ENCODE measurements around the gene WDR27.

Gene WDR27

DNA sequence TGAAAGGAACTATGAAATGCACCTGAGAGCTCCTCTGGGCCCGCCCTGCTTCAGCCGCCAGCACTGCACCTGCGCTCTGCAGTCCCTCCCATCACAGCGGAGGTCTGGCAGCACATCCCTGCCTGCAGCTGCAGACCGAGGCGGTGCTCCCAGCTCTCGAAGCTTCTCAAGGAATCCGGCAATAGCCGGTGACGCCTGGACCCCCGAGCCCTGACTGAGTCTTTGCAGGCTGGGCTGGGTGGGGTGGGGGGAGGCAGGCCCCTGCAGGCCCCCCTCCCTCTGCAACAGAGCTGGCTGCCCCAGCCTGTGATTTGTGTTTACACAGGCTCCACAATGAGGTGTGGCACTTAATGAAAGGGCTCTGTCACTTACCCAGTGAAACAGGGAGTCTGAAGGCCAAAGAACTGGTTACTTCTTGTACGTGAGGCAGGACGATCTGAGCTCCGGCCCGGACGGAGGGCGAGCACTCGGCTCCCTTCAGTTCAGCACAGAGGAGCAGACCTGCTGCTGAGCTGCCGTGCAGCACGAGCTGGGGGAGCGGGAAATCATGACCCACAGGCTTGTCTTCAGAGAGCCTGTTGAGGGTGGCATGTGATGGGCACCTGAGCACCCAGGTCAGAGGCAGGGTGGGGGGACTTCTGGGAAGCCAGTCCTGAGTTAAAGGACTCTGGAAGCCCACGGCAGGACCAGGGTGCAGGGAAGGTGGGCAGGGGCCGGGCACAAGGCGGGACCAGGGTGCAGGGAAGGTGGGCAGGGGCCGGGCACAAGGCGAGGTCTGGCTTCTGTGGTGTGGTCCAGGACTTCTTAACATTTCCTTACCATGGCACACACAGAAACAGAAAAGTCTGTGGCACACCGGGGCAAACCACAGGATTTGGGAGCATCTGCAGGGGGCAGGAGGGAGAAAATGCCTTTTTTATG lies 255.9 kb downstream of the WDR27 start:
- no peak overlapping the region for H3K9ac ChIP-seq (ENCODE audit: low read length)
- no peak overlapping the region for H3K4me2 ChIP-seq (ENCODE audit: low read depth, low read length)
- H3K4me3 ChIP-seq (ENCODE audit: low read length) = no peak overlapping the region
- no peak overlapping the region for H2AFZ ChIP-seq (ENCODE audit: low read length)
- no peaks in the 10 kb centered on the region for H3K9me2 ChIP-seq (replicated peaks; ENCODE audit: insufficient read depth, low read length)
- no peaks in the 10 kb centered on the region for H3K36me3 ChIP-seq (replicated peaks; ENCODE audit: insufficient read depth, low read length)
- no peaks in the 10 kb centered on the region for H3K9me3 ChIP-seq (replicated peaks; ENCODE audit: insufficient read depth, low read length)
- DNase-seq = no peak
- H3F3A ChIP-seq (ENCODE audit: insufficient read depth, low read length) = no peaks in the 10 kb centered on the region
- no peaks in the 10 kb centered on the region for H4K20me1 ChIP-seq (ENCODE audit: insufficient read depth, low read length)
- H3K79me2 ChIP-seq (ENCODE audit: low read length) = no peaks in the 10 kb centered on the region
- no peaks in the 10 kb centered on the region for H3K27me3 ChIP-seq (replicated peaks; ENCODE audit: insufficient read depth, low read length)
- H3K4me1 ChIP-seq (ENCODE audit: low read length) = no peaks in the 10 kb centered on the region
- TF ChIP-seq EZH2phosphoT487 (IDR thresholded peaks at IDR 0.05; ENCODE audit: low read length) (no peak), EZH2 (optimal IDR thresholded peaks at IDR 0.05; ENCODE audit: low read depth, low read length) (no peak)
- TF ChIP-seq, protein P1, sequence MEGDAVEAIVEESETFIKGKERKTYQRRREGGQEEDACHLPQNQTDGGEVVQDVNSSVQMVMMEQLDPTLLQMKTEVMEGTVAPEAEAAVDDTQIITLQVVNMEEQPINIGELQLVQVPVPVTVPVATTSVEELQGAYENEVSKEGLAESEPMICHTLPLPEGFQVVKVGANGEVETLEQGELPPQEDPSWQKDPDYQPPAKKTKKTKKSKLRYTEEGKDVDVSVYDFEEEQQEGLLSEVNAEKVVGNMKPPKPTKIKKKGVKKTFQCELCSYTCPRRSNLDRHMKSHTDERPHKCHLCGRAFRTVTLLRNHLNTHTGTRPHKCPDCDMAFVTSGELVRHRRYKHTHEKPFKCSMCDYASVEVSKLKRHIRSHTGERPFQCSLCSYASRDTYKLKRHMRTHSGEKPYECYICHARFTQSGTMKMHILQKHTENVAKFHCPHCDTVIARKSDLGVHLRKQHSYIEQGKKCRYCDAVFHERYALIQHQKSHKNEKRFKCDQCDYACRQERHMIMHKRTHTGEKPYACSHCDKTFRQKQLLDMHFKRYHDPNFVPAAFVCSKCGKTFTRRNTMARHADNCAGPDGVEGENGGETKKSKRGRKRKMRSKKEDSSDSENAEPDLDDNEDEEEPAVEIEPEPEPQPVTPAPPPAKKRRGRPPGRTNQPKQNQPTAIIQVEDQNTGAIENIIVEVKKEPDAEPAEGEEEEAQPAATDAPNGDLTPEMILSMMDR (IDR thresholded peaks at IDR 0.05; ENCODE audit: low read length) = no peak
- no peak overlapping the region for H3K27ac ChIP-seq (ENCODE audit: low read length)

GRCh38 chr6:169445227-169445626 lies 256.6 kb downstream of the WDR27 start:
- Histone ChIP-seq H3K9me3 (replicated peaks; ENCODE audit: insufficient read depth, low read length) (no peaks in the 10 kb centered on the region), H3K79me2 (ENCODE audit: low read length) (no peaks in the 10 kb centered on the region), H3K4me1 (ENCODE audit: low read length) (no peaks in the 10 kb centered on the region), H3K4me2 (ENCODE audit: low read depth, low read length) (no peak overlapping the region), H3F3A (ENCODE audit: insufficient read depth, low read length) (no peaks in the 10 kb centered on the region), H3K9me2 (replicated peaks; ENCODE audit: insufficient read depth, low read length) (no peaks in the 10 kb centered on the region), H3K27me3 (replicated peaks; ENCODE audit: insufficient read depth, low read length) (no peaks in the 10 kb centered on the region), H4K20me1 (ENCODE audit: insufficient read depth, low read length) (no peaks in the 10 kb centered on the region), H3K4me3 (ENCODE audit: low read length) (no peak overlapping the region), H3K27ac (ENCODE audit: low read length) (no peak overlapping the region), H3K36me3 (replicated peaks; ENCODE audit: insufficient read depth, low read length) (no peaks in the 10 kb centered on the region), H3K9ac (ENCODE audit: low read length) (no peak overlapping the region), H2AFZ (ENCODE audit: low read length) (no peak overlapping the region)
- no peak for DNase-seq
- TF ChIP-seq EZH2phosphoT487 (IDR thresholded peaks at IDR 0.05; ENCODE audit: low read length) (no peak), EZH2 (optimal IDR thresholded peaks at IDR 0.05; ENCODE audit: low read depth, low read length) (no peak)
- TF ChIP-seq, protein P1 (IDR thresholded peaks at IDR 0.05; ENCODE audit: low read length) = no peak

DNA sequence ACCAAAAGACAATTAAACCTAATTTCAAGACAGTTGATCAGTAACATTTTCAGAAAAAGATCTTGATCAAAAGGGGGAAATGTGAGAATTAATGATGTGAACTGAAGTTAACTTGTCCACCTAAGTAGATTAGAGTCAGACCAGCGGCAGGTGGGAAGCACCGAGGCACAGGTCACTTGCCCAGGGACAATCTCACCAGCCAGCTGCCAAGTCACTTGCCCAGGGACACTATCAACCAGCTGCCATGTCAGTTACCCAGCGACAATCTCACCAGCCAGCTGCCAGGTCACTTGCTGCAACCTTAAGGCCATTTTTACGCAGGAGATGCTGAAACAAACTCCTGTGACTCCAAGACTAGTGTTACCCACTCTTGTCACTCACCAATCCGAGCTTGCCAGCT lies 260.5 kb downstream of the WDR27 start:
- Histone ChIP-seq H3K4me3 (ENCODE audit: low read length) (no peak overlapping the region), H4K20me1 (ENCODE audit: insufficient read depth, low read length) (no peaks in the 10 kb centered on the region), H3K4me1 (ENCODE audit: low read length) (no peaks in the 10 kb centered on the region), H3K27ac (ENCODE audit: low read length) (no peak overlapping the region), H3K9ac (ENCODE audit: low read length) (no peak overlapping the region), H3K79me2 (ENCODE audit: low read length) (no peaks in the 10 kb centered on the region), H3K9me3 (replicated peaks; ENCODE audit: insufficient read depth, low read length) (no peaks in the 10 kb centered on the region), H3K36me3 (replicated peaks; ENCODE audit: insufficient read depth, low read length) (no peaks in the 10 kb centered on the region), H3K27me3 (replicated peaks; ENCODE audit: insufficient read depth, low read length) (no peaks in the 10 kb centered on the region), H3K4me2 (ENCODE audit: low read depth, low read length) (no peak overlapping the region), H3F3A (ENCODE audit: insufficient read depth, low read length) (no peaks in the 10 kb centered on the region), H3K9me2 (replicated peaks; ENCODE audit: insufficient read depth, low read length) (no peaks in the 10 kb centered on the region), H2AFZ (ENCODE audit: low read length) (no peak overlapping the region)
- no peak for DNase-seq
- TF ChIP-seq EZH2 (optimal IDR thresholded peaks at IDR 0.05; ENCODE audit: low read depth, low read length) (no peak), EZH2phosphoT487 (IDR thresholded peaks at IDR 0.05; ENCODE audit: low read length) (no peak)
- TF ChIP-seq, protein P1 (IDR thresholded peaks at IDR 0.05; ENCODE audit: low read length) = no peak
